Measurements from ENCODE around the gene SUCO.

- no peak for TF ChIP-seq ZNF274 (IDR thresholded peaks at IDR 0.05; ENCODE audit: low read depth, low read length)
- no peak for TF ChIP-seq YY1 (IDR thresholded peaks at IDR 0.05; ENCODE audit: insufficient read depth, insufficient read length)
Observed at GRCh38 chr1:172630056-172630818, 97.3 kb downstream of the SUCO start.
